Stimulated activated CD4-positive, alpha-beta T cell treated with anti-CD3 and anti-CD28 coated beads, Interleukin-4, amount 100 ng/mL, for 48 hours (primary cell): ENCODE results near the gene RBM19.

Experiments used
- DNase-seq, 2 donors: peaks; one replicate each; pipeline ENCODE4 v3.0.0-alpha.2; 2020; ENCODE audit warnings: low read depth in 2 of 2

Gene RBM19

DNA sequence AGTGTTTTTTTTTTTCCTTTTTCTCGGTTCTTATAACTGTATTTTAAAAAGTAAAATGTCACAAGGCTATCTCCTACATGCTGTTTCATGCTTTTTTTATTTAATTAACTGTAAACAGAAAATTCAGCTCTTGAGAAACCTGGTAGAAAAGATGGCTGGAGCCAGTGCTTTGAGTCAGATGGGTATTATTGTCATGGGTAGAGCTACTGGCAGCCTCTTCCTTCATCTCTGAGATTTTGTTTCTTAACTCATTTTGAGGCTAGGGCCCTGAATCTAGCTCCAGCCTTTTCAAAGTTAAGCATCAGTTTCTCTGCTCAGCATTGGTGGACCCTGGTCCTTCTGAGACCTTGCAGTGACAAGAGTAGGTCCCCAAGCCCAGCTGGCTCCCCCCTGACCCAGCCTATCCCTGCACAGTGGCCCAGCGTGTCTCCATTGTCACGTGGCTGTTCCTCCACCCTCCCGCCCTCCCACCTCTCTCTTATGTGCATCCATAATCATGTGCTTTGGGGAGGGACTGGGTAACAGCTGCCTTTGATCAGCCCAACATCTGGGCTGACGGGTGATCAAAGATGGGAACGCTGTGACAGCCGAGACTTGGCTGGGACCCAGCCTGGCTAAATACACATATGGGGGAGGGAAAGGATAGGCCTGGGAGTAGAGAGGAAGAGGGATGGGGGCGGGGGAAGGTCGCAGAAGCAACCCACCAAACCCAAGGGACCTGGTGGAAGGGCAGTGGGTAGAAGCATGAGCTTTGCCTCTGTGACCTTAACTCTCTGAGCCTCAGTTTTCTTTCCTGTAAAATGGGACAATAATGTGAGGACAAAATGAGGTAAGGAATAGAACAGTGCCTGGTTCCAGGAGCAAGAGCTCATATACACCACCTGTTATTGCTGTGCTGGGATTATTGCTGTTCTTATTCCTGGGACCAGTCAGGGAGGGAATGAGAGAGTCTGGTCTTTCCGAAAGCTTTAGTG is 24.4 kb upstream of the RBM19 start:
- DNase-seq, result no peak

DNA sequence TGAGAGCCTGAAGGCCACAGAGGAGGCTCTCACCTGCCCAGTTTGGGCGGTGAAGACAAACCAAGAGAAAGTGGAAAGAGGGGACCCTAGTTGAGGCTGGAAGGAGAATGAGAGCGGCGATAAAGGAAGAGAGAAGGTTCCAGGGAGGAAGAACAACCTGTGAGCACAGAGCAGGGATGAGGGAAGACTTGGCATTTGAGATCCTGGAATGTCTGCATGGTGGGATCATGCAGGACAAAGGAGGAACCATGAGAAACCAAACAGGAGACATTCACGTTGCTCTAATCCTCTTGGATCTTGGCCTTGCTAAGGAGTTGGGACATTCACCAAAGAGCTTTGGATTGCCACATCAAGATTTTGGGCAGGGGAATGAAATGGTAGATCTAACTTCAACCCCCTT is 22.9 kb upstream of the RBM19 start:
- no peak for DNase-seq

DNA sequence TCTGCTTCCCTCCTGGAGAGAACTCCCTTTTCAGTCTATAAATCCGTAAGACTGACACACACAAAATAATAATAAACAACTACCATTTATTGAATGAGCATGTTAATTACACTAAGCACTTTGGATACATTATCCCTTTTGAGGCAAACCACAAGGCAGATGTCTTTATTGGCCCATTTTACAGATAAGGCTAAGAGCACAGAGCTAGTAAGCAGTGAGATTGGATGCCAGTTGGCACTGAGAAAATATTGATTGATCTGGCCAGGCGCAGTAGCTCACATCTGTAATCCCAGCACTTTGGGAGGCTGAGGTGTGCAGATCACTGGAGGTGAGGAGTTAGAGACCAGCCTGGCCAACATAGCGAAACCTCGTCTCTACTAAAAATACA is 21.9 kb upstream of the RBM19 start:
- no peak for DNase-seq

DNA sequence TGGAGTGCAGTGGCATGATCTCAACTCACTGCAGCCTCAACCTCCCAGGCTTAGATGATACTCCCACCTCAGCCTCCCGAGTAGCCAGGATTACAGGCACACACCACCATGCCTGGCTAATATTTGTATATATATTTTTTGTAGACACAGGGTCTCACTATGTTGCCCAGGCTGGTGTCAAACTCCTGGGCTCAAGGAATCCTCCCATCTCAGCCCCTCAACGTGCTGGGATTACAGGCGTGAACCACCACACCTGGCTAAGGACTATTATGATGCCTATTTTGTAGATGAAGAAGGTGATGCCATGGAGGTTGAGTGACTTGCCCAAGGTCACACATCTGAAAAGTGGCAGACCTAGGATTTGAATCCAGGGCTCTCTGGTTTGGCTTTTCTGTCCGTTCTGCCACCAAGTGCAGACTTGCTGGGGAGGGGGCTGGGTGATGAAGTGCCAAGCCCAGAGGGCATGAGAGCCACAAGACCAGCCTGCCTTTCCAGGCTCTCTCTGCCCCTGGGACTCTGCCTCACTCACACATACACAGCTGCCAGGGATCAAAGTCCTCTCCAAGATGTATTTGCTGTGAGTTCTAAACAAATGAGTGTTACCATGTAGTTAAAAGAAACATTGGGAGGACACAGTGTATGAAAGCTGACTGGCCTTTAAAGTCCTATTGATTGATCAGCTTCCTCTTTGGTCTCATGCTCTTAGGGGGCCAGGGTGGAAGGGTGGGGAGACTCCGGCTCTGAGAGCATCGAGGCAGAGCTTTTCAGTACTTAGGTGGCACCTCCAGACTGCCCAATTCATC is 21.3 kb upstream of the RBM19 start:
- no peak for DNase-seq

DNA sequence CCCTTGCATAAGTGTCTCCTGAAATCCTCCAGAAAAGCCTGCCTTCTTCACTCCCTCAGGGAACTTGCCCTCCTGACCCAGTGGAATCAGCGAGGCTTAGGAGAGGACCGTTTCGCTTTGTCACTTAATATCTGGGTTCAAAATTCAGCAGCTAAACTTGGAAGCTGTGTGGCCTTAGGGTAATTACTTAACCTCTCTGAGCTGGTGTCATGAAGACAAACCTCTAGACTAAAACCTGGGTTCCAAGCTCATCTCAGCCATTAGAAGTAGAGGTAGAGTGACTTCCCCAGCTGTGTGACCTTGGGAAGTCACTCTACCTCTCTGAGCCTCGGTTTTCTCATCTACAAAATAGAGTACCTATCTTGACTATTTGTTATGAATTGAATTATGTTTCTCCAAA is 18.3 kb upstream of the RBM19 start:
- no peak for DNase-seq

DNA sequence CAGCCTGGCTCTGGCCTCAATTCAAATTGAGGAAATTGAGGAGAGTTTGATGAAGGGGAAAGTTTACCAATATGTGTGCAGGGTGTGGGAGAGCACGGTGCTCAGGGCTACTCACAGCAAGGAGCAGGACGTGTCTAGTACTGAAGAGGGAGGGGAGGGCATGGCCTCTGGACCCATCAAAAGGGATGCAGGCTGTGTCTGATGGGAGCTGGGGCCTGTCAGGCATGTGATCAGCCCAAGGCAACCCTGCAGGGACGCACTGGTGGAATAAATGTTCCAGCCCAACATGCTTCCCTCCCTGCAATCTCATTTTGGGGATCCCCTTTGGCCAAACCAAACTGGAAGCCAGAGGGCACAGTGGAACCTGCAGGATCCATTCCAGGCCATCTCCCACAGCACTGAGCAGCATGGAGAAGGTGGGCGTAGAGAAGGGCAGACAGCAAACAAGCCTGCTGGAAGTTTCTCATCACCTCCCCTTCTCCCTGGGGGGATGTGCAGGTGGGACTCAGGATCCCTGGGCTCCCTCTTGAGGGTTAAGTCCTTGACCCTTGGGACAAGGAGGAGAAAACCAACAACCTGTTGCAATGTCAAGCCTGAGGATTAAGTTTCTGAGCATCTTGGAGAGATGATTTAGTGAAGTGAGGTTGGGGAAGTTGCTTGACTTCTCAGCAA is 17.8 kb upstream of the RBM19 start:
- DNase-seq, result no peak

DNA sequence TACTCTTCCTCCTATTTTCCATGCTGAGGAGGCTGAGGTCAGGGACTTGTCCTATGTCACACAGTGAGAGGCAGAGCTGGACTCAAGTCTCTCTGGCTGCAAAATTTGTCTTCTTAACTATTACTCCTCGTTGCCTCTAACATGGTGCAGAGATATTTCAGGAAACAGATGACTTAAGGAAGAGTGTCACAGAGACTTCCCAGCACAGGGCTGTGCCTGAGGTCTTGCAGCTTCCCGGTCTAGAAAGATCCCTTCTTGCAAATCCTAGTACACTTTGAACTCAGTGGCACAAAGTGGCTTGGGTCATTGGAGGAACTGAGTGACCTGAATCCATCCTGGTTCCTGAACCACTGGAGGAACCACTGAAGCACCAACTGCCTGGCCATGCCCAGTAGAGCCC is 17.1 kb upstream of the RBM19 start:
- no peak for DNase-seq

DNA sequence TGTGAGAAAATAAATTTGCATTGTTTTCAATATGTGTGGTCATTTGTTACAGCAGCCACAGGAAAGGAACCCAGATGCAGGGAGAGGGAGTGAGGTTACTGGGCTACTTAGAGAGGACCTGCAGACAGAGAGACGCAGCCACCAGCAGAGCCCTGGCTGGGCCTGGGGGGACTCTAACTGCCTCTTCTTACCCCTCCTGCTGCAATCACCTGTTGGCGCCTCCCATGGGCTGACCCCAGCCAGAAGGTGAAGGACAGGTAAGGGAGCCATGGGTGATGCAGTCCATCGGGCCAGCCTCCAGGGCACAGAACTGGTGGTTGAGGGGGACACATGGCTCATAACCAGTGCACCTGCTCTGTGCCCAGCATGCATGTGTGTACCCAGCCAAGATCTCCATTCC is 15.8 kb upstream of the RBM19 start:
- no peak for DNase-seq

DNA sequence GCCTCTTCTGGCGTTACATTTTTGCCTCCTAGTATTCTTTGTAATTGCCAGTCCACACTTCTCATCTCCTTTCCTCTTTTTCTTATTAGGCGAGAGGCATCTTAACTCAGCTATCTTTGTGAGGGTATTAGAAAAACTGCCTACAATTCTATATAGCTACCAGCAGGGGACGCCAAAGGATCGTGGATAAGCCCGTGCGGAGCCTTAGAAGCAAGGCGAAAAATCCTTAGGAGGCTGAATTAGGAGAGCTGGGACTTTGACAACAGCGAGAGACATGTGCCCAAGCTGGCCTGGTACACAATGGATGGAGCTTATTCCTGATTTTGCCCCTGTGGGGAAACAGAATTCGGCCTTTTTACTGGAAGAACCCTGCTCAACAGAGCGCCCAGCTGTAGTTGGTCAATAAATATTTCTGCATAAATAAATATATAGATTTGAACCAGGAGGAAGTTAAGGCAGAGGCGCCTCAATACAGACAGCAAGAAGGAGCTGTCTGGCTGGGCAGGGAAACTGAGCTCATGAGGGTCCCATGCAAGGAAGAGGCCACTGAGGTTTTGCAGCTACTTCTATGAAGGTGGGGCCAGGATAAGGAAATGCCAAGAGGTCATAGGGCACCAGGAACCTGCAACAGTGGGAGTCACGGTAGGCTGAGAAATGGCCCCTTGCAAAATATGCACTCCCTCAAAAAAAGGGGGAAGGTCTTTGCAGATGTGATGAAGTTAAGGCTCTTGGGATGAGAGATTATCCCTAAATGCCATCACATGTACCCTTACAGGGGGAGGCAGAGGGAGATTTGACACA is 14.6 kb upstream of the RBM19 start:
- DNase-seq, result no peak

DNA sequence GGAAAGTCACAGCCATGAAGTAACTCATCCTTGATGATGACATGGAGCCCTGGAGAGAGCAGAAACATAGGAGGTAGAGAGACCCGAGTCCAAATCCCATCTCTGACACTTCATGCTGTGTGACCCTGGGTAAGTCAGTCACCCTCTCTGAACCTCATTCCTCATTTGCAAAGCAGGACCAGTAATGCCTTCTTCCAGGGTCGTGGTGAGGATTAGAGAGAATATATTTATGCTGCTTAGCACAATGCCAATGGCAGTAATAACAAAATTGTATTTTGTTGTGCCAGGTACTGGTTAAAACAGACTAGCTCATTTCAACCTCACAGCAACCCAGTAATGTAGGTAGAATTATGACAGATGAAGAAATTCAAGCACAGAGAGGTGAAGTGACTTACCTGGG is 13.9 kb upstream of the RBM19 start:
- no peak for DNase-seq

DNA sequence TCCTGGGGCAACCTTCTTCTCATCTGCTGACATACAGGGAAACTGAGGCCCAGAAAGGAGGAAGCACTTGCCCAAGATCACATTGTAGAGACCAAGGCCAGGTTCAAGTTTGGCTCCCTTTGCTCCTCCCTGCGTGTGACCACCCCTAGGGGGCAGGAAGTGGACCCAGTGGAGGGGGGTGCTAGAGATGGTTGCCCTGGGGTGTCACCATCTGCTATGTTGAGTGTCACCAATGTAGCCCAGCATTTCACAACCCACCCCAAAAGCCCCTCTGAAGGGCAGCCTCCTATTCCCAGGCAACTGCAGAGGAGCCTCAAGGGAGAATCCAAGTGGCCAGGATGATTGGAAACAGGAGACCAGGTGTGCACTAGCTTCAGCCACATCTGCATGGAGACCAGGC is 12.0 kb upstream of the RBM19 start:
- DNase-seq, result no peak

DNA sequence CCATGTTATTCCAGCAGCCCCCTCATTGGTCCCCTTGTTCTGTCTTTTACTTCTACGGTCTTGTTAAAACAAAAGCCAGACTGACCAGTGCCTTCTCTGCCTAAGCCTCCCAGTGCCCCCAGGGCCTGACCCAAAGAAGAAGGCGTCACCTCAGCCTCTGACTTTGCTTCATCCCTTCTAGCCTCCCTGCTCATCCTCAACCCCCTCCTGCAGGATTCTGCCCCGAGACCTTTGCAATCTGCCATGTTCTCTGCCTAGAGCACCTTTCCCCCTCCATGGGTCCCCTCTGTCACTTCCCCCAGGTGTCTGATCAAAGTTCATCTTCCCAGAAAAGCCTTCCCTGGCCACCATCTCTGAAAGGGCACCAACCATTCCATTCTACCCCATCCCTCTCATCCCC is 7.9 kb upstream of the RBM19 start:
- DNase-seq, result no peak

DNA sequence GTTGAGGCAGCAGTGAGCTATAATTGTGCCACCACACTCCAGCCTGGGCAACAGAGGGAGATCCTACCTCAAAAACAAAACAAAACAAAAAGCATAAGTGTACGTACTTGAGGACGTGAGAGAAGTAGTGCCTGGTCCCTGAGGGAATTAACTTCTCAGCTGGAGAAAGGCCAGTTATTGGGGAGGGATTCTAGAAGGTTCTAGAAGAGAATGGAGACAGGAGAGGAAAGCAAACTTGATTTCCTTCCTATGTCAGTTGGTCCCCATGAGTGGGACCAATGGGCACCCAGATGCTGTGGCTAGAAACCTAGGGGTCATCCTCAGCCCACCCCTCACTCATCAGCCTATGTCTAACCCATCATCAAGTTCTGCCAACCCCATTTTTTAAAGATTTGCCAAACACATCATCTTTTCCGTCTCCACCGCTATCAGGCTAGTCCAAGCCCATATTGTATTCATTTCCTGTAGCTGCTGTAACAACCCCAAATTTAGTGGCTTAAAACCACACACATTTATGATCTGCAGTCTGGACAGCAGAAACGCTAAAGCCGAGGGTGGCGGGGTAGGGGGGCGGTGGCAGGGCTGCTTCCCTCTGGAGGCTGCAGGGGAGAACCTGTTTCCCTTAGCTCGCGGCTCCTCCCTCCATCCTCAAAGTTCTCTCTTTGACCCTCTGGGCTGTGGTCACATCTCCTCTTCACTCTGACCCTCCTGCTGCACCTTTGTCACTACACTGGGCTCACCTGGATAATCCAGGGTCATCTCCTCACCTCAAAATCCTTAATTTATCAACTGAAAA is 7.2 kb upstream of the RBM19 start:
- no peak for DNase-seq

DNA sequence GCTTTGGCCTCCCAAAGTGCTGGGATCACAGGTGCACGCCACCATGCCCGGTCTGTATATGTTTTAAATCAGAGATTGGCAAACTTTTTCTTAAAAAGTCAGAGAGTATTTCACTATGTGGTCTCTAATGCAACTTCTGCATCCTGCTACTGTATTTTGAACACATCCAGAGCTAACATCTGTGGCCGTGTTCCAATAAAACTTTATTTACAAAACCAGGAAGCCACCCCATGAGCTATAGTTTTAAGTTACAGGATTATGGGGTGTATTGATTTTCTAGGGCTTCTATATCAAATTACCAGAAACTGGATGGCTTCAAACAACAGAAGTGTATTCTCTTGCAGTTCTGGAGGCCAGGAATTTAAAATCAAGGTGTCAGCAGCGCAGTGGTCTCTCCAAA is 5.3 kb upstream of the RBM19 start:
- DNase-seq, result no peak

DNA sequence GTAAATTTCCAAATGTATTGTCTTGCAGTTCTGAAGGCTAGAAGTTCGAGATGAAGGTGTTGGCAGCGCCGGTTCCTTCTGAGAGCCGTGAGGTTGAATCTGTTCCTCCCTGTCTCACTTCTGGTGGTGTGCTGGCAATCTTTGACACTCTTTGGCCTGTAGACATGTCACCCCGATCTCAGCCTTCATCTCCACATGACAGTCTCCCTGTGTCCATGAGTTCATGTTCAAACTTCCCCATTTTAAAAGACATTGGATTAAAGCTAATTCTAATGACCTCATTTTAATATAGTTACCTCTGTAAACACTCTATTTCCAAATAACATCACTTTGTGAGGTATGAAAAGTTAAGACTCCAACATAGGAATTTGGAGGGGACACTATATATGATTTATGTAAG is 4.1 kb upstream of the RBM19 start:
- no peak for DNase-seq

DNA sequence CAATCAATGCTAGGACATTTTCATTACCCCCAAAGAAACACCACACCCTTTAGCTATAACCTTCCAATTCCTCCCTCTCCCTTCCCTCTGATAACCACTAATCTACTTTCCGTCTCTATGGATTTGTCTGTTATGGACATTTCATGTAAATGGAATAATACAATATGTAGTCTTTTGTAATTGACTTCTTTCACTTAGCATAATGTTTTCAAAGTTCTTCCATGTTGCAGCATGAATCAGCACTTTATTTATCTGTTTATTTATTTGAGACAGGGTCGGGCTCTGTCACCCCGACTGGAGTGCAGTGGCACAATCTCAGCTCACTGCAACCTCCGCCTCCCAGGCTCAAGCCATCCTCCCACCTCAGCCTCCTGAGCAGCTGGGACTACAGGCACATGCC is 1.2 kb upstream of the RBM19 start:
- no peak for DNase-seq

DNA sequence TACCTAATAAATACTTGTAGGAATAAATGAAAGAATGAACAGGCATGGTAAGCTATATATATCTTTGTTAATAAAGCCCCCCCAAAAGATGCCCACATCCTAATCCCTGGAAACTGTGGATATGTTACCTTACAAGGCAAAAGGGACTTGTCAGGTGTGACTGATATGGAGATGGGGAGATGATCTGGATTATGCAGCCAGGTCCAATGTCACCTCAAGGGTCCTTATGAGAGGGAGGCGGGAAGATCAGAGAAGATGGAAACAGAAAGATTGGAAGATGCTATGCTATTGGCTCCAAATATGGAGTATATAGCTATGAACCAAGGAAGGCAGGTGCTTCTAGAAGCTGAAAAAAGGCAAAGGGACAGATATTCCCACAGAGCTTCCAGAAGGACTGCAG is 3.4 kb downstream of the RBM19 start:
- no peak for DNase-seq

DNA sequence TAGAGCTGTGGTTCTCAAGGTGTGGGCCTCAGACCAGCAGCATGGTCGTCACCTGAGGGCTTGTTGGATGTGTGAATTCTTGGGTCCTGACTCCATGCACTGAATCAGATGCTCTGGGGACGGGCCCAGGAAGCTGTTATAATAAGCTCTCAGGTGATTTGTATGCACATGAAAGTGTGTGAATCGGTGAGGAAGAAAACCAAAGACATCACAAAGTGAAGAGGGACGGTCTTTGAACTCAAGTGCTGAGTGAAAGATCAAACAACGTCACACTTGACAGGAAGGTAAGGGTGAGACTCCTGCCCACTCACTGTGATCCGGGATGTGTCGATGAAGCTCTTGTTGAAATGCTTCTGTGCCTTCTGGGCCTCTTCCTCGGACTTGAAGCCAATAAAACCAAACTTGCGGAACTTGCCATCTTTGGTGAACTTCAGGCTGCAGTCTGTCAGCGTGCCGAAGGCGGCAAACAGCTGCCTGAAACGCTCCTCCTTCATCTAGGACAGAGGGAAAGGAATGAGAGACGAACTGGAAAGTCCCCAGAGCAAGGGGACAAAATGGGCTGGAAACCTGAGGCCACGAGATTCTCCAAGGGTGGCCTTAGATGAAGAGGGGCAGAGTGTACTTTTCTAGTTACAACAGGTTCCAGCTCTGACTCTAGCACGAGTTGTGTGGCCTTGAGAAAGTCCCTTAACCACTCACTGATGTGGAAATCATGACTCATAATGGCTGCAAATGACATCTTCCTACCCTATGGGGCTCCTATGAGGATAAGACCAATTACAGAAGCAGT is 4.0 kb downstream of the RBM19 start:
- DNase-seq, result peak; percentile 23 to 24

DNA sequence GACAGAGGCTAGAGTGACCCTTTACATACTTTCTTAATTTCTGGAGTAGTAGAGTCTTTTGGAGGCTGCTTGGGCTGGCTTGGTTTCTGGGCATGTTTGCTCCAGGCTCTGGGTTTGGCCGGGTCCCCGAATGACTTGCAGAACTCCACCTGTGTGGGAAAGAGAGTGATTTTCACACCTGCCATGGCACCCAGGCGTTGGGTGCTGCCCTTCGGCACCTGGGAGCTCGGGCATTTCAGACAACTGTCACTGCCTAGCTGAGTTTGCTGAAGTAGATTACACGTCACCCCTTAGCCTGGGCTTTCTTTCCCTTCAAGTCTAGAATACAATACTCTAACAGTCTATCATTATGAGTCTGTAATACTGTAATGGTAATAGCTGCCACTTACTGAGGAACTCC is 6.1 kb downstream of the RBM19 start:
- no peak for DNase-seq

DNA sequence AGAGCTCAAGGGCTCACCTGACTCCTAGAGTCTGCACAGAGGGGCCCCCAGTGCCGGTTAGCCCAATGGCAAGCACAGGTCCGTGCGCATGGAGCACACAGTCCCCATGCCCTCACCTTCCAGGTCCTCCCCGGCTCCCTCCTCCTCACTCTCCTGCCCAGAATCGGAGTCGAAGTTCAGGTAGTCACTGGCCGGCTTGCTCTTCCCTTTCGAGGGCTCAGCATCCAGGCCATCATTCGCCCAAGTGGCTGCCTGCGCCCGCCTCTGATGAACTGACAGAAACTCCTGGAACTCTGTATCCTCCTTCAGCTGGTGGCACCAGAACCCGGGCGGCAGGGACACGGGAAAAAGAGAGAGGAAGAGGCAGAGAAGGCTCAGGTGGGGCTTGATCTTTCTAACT is 7.0 kb downstream of the RBM19 start:
- no peak for DNase-seq
